T-helper 1 cell (primary cell): ENCODE data around the gene MTERF2.

ENCODE experiments used
- DNase-seq, 5 donors: peaks; one replicate each; pipeline ENCODE4 v3.0.0-alpha.2; 2012 to 2020

Gene MTERF2

DNA sequence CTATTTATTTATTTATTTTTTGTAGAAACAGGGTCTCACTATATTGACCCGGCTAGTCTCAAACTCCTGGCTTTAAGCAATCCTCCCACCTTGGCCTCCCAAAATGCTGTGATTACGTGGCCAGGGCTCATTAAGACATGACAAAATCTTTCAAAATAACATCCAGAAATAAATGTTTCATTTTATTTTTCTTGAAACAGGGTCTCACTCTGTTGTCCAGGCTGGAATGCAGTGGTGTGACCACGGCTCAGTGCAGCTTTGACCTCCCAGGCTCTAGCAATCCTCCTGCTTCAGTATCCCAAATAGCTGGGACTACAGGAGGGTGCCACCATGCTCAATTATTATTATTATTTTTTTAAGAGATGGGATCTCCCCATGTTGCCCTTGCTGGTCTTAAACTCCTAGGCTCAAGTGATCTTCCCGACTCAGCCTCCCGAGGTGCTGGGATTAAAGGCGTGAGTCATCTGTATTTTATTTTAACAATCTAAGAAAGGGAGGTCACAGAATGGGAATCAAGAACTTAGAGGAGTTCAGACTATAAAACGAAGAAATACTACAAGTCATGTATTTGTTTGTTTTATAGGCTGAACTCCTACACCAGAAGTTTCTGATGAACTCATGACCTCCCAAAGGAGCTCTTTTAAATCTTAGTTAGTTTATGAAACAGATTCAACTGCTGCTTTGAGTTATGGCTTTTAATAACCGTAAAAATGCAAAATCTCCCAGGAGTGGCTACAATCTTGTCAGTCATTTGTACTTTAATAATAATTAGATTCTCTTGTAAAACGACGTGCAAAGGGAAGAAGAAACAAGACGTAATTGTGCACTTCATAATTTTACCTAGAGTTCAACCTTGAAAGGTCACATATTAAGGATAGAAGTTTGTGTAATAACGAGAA, 33.3 kb downstream of the MTERF2 start:
- DNase-seq = no peak

DNA sequence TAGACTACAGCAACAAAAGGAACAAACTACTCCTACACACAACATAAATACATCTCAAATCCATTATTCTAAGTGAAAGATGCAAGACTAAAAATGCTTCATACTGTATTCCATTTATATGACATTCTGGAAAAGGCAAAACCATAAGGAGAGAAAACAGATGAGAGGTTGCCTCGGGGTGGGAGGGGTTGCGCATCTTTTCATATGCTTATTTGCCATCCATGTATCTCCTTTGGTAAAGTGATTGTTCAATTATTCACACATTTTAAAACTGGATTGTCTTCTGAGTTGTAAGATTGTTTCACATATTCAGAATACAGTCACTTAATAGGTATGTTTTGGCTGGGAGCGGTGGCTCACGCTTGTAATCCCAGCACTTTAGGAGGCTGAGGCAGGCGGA, 36.4 kb downstream of the MTERF2 start:
- no peak for DNase-seq

DNA sequence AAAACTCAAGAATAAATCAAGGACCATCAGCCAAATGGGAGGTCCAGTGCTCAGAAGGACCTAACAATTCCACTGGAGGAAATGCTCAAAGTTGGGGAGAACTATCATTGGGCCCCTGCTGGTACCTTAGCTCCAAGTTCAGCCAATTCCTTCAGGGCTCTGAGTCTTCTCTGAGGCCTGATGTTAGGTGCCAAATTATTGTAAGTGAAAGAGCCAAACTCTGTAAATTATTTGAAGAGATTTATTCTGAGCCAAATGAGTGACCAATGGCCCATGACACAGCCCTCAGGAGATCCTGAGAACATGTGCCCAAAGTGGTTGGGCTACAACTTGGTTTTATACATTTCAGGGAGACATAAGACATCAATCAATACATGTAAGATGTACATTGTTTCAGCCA, 39.5 kb downstream of the MTERF2 start:
- DNase-seq = no peak

- no peak for DNase-seq
Measured at GRCh38 chr12:106945261-106945851, 41.6 kb downstream of the MTERF2 start.

GRCh38 chr12:106942775-106943174, 44.2 kb downstream of the MTERF2 start:
- no peak for DNase-seq

DNA sequence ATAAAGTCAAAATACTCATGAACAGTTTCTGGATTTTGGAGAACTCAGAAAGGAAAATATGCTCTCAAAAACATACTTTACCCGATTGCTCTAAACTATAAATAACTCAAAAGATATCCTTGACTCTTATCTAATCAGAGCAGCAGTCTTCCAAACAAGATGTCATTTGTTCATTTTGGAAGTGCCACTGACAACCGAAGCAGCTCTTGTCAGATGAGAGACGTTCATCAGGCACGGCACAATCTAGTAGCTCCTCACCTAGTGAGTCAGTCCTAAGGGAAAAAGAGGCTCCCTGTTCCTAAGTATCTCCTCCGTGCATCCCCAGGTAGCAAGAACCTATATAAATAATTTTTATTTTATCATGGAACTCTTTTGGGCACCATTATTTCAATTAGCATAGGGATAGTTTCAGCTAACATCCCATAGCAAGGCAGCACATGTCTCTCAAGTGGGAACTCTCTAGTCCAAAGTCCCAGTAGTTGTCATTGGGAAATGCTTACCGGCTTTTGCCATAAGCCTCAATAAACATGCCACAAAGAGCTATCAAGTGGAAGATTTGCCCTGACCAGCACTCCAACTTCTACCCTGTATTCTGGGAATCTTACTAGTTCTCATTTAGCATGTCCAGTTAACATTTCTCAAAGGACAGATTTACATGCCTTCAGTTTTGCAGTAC, 45.3 kb downstream of the MTERF2 start:
- no peak for DNase-seq

GRCh38 chr12:106934277-106934676, 52.7 kb downstream of the MTERF2 start:
- no peak for DNase-seq
